Skeletal muscle tissue (tissue), 4 donors: ENCODE results near the gene SCN1B. TPM values are rescaled to one million over a fixed set of nuclear protein-coding genes. Genes with fewer than 3 reads are reported as not detected.

Experiments
- H3K27ac ChIP-seq: one replicate; pipeline ENCODE4 v1.7.0; 2013; ENCODE audit warnings: mild to moderate bottlenecking, low read depth, low read length, inconsistent platforms
- H3K27me3 ChIP-seq, 3 donors: one replicate each; pipeline ENCODE4 v1.7.0; 2013; ENCODE audit warnings: low read length in 3 of 3; ENCODE audit not compliant: control insufficient read depth in 3 of 3, insufficient read depth in 3 of 3
- H3K36me3 ChIP-seq, 3 donors: one replicate each; pipeline ENCODE4 v1.7.0; 2013; ENCODE audit warnings: low read length in 3 of 3; ENCODE audit not compliant: control insufficient read depth in 3 of 3, insufficient read depth in 3 of 3
- H3K4me1 ChIP-seq, 3 donors: one replicate each; pipeline ENCODE4 v1.7.0; 2013; ENCODE audit warnings: low read length in 3 of 3, mild to moderate bottlenecking in 3 of 3; ENCODE audit not compliant: control insufficient read depth in 3 of 3, insufficient read depth in 3 of 3
- H3K4me3 ChIP-seq, 3 donors: one replicate each; pipeline ENCODE4 v1.7.0; 2013; ENCODE audit warnings: low read length in 3 of 3
- H3K9ac ChIP-seq, 3 donors: one replicate each; pipeline ENCODE4 v1.7.0; 2013; ENCODE audit warnings: low read length in 3 of 3, mild to moderate bottlenecking in 3 of 3, moderate library complexity in 2 of 3, low read depth in 1 of 3
- H3K9me3 ChIP-seq, 3 donors: one replicate each; pipeline ENCODE4 v1.7.0; 2013; ENCODE audit warnings: low read length in 3 of 3; ENCODE audit not compliant: control insufficient read depth in 3 of 3
- total RNA-seq: library from RNA; depleted of rRNA; stranded (reverse); fragments of >200 nt; gene quantifications from one replicate; pipeline ENCODE4 v1.2.3, GENCODE V29; 2014
- donor health status: Osteomylitis.

The SCN1B gene
- total RNA-seq, 1 donor from 2014 or later: 1.6 TPM

DNA sequence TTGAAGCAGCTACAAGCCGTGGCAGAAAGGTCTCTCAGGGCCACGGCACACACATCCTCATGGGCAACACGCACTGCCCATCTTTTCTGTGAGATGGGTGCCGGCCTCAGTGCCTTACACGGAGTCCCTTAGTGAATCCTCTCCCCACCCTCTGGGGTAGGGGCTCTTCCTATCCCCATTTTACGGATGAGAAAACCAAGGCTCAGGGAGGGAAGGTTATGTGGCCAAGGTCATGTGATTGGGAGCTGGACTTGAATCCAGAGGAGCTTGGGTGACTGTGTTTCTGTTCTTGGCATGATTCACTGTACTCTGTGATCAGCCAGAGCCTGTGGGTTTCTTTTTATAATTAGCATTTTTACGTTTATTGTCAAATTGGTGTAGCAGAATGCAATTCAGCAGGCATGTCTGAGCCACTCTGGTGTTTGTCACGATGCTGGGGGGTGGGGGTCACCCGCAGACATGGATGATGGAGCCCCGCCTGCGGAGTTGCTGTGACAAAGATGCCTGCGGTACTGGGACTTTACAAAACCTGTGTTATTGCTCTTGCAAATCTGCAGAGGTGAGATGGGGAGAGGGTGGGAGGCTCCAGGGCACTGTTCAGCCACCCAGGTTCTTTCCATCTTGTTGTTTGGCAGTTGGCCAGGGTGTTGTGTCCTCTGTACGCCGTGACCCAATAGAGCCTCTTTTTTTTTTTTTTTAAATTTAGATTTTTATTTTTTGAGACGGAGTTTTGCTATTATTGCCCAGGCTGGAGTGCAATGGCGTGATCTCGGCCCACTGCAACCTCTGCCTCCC is 4.5 kb downstream of the SCN1B start:
- Histone ChIP-seq H3K36me3 (peaks cover 33 to 37% (median 36%) of the 10 kb centered on the region in 3 donors), H3K27ac (no peak overlapping the region), H3K27me3 (no peaks in the 10 kb centered on the region), H3K9ac (peak overlapping the region in 2 of 3 donors; percentile 61 to 75), H3K4me3 (no peak overlapping the region), H3K4me1 (peaks cover 62 to 81% (median 69%) of the 10 kb centered on the region in 3 donors), H3K9me3 (no peaks in the 10 kb centered on the region)

DNA sequence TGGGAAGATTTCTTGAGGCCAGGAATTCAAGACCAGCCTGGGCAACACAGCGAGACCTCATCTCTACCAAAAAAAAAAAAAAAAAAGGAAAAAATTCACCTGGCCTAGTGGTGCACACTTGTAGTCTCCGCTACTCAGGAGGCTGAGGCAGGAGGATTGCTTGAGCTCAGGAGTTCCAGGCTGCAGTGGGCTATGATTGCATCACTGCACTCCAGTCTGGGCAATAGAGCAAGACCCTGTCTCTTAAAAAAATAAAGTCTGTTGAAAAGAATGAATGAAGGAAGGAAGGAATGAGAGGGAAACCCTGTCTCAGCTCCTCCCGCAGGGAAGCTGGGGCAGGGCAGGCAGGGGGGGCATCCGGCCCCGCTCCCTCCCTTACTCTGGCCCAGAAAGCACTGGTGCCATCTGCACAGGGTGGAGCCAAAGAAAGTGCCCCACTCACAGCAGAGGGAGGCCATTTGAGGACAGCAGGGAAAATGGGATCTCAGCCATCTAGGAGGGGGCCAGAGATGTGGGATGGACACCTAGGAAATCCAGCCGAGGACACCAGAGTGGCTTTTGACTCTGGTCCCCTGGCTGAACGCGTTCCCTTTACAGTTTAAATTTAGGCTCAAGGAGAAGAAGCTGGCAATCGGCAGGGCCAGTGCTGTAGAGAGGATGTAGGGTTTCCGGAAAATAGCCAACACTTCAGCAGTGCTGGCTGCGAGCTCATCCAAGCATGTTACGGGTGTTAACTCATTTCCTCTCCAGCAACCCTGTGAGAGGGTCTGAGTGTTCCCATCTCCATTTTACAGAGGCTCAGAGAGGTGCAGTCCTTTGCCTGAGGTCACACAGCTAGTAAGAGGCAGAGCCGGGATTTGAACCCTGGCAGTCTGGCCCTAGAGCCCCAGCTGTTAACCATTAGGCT is 7.7 kb downstream of the SCN1B start:
- Histone ChIP-seq H3K27me3 (no peaks in the 10 kb centered on the region), H3K4me1 (peaks cover 63 to 88% (median 84%) of the 10 kb centered on the region in 3 donors), H3K27ac (peak overlapping the region; percentile 96), H3K9me3 (no peaks in the 10 kb centered on the region), H3K4me3 (peak overlapping the region in 2 of 3 donors; percentile 2 to 35), H3K36me3 (peaks cover 31 to 37% (median 35%) of the 10 kb centered on the region in 3 donors), H3K9ac (peak overlapping the region in 1 of 3 donors; percentile 60)

DNA sequence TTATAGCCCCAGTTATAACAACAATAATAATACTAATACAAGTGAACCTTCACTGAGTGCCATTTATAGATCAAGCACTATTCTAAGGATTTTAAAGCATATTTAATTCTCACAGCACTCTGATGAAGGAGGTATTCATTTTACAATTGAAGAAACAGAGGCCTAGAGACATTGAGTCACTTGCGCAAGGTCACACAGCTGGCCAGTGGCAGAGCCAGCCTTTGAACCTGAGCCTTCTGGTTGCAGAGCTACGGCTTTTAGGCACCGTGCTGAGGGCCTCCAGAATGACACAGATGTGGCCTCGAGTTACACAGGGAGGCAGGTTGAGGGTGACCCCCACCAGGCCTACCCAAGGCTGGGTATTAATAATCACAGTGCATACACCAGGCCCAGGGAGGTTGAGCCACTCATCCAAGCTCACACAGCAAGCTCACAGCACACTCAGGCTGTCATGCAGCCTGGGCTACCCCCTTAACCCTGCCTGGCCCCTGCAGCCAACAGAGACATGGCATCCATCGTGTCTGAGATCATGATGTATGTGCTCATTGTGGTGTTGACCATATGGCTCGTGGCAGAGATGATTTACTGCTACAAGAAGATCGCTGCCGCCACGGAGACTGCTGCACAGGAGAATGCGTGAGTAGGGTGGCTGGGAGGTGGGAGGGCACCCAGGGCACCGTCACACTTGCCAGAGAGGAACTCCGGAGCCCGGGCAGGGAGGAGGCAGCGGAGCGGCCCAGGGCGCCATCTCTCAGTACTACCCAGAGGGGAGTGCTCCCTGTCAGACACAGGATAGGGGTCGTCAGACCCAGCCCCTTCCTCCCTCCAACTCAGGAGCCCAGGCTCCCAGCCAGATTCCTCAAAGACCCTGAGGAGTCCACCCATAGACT is 8.6 kb downstream of the SCN1B start:
- H3K9me3 ChIP-seq: no peaks in the 10 kb centered on the region
- no peak overlapping the region for H3K4me3 ChIP-seq
- peaks cover 26 to 31% (median 26%) of the 10 kb centered on the region in 3 donors for H3K36me3 ChIP-seq
- H3K9ac ChIP-seq: peak overlapping the region in 2 of 3 donors; percentile 33 to 60
- peaks cover 60 to 88% (median 82%) of the 10 kb centered on the region in 3 donors for H3K4me1 ChIP-seq
- H3K27me3 ChIP-seq: no peaks in the 10 kb centered on the region
- H3K27ac ChIP-seq: peak overlapping the region; percentile 96

DNA sequence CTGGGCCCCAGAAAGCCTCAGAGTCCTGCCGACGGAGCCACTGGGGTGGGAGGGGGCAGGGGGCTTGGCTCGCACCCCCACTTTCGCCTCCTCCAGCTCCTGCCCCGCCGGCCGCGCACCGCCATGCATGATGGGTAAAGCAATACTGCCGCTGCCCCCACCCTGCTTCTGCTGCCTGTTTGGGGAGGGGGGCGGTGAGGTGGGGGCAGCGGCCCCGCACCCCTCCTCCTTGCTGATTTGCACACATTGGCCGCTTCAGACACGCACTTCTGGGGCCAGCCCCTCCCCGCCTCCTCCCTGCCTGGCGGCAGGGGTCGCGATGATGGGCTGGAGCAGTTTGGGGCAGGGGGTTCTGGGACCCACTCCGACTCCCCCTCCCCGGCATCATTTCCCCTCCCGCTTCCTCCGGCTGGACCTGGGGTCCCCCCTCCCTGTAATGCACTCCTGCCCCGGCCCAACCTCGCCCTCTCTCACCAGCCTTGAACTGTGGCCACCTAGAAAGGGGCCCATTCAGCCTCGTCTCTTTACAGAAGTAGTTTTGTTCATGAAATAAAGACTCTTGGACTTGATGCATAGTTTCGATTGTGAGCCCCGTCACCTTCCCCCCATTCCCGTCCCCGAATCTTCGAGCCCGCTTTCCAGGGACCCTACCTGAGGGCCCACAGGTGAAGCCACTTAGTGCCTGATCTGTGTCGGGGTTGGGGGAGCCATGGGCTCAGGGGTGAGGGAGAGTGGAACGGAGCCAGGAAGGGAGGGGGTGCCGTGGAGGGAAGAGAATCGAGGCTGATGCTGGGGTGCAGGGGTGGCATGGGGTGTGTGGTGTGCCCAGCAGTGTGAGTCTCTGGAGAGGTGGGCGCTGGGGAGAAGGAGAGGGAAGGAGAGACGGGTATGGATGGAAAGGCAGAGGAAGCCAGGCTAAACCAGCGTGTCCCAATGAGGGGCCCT is 9.9 kb downstream of the SCN1B start:
- peak overlapping the region; percentile 96 for H3K27ac ChIP-seq
- H3K4me1 ChIP-seq: peaks cover 58 to 89% (median 82%) of the 10 kb centered on the region in 3 donors

DNA sequence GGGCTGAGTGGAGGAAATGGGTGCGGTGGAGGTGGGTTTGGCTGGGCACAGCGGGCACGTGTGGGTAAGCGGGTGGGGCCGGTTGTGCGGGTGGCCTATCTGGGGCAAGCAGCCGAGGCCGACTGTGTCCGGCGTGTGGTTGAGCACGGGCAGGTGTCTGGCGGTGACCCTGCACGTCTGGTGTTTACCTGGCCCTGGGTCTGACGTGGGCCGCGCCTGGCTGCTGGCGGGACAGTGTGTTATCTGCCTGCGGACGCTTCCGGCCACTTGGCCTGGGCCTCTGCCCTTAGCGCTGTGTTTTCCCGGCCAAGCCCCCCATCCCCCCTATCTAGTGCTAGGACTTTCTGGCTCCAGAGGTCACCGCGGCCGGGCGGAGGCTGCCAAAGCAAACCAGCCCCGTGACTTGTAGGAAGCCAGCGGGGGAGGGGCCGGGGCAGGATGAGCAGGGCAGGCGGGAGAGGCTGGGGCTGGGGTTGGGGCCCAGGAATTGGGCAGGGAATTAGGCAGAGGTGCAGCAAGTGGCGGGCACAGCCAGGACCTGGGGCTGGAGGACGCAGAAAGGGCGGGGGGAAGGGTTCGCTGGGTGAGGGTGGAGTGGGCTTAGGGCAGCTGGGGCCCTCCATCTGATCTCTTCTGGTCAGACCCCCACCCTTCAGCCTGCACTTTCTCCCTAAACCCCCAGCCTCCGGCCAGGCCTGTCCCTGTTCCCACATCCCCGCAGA is 10.7 kb downstream of the SCN1B start:
- H3K4me3 ChIP-seq: peak overlapping the region; percentile 46 to 52 (median 46)
- peaks cover 13 to 17% (median 14%) of the 10 kb centered on the region in 3 donors for H3K36me3 ChIP-seq
- H3K27me3 ChIP-seq: no peaks in the 10 kb centered on the region
- H3K27ac ChIP-seq: peak overlapping the region; percentile 96
- no peaks in the 10 kb centered on the region for H3K9me3 ChIP-seq
- peak overlapping the region; percentile 77 to 85 (median 83) for H3K9ac ChIP-seq
- H3K4me1 ChIP-seq: peaks cover 61 to 91% (median 86%) of the 10 kb centered on the region in 3 donors

More for the DNA sequence above, 9.9 kb downstream of the SCN1B start:
- no peaks in the 10 kb centered on the region for H3K27me3 ChIP-seq
- H3K36me3 ChIP-seq: peaks cover 16 to 24% (median 17%) of the 10 kb centered on the region in 3 donors
- H3K4me3 ChIP-seq: peak overlapping the region; percentile 42 to 52 (median 46)
- peak overlapping the region; percentile 77 to 85 (median 83) for H3K9ac ChIP-seq
- no peaks in the 10 kb centered on the region for H3K9me3 ChIP-seq

DNA sequence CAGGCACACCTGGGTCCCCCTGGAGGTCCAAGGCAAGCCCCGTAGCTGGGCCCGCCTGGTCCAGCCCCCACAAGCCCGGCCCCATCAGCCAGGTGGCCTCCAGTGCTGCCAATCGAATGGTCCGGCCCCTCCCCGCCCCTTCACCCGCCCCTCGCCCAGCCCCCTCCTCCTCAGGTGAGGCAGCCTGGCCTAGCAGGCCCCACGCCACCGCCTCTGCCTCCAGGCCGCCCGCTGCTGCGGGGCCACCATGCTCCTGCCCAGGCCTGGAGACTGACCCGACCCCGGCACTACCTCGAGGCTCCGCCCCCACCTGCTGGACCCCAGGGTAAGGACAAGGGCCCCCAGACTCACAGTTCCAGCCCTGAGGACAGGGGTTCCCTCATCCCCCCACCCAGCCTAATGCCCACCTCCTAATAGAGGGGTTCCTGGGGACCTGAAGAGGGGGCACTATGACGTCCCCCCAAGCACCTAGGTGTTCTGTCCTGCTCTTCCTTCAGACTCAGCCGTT is 11.3 kb downstream of the SCN1B start, which contains the start of gene HPN:
Gene HPN, plus strand, starts transcription at position 174 of the 508 bp plus-strand sequence. CDS start 786 bp downstream, outside the sequence.
- H3K9me3 ChIP-seq: no peaks in the 10 kb centered on the region
- H3K4me3 ChIP-seq: peak within 1 kb of the TSS; percentile 46 to 52 (median 46)
- peak within 1 kb of the TSS; percentile 77 to 85 (median 83) for H3K9ac ChIP-seq
- H3K27ac ChIP-seq: peak within 1 kb of the TSS; percentile 96
- no peaks in the 10 kb centered on the region for H3K27me3 ChIP-seq
- H3K36me3 ChIP-seq: peaks cover 9 to 12% (median 10%) of the 10 kb centered on the region in 3 donors
- H3K4me1 ChIP-seq: peaks cover 61 to 90% (median 85%) of the 10 kb centered on the region in 3 donors

DNA sequence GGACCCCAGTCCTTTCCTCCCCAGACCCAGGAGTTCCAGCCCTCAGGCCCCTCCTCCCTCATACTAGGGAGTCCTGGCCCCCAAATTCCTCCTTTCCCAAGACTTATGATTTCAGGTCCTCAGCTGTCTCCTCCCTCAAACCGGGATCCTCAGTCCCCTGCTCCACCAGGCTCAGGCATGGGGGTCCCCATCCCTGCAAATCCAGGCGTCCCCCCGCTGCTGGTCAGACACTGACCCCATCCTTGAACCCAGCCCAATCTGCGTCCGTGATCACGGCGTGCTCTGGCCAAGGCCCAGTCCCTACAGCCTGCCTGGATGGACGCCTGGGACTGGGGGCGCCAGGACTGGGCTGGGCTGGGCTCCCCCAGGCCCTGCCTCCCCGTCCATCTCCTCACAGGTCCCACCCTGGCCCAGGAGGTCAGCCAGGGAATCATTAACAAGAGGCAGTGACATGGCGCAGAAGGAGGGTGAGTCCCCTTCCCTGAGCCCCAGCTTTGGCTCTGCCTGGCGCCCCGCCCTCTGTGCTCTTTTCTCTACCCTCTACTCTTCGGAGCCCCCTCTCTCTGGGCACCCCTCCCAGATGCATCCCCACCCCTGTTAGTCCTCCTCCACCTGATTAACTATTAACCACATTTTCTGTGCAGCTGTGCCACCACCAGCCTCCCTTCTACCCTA is 11.9 kb downstream of the SCN1B start:
- H3K9me3 ChIP-seq: no peaks in the 10 kb centered on the region
- H3K27me3 ChIP-seq: no peaks in the 10 kb centered on the region
- peaks cover 4 to 8% (median 7%) of the 10 kb centered on the region in 3 donors for H3K36me3 ChIP-seq
- peak overlapping the region in 1 of 3 donors; percentile 6 for H3K4me3 ChIP-seq
- peaks cover 57 to 87% (median 81%) of the 10 kb centered on the region in 3 donors for H3K4me1 ChIP-seq
- peak overlapping the region; percentile 96 for H3K27ac ChIP-seq
- peak overlapping the region; percentile 70 to 85 (median 71) for H3K9ac ChIP-seq
